GM13976 (cell line): ENCODE data around the gene HOXB7.

ENCODE experiments used
- DNase-seq: peaks from one replicate; pipeline ENCODE4 v3.0.0; 2012; ENCODE audit warnings: low spot score
- CTCF ChIP-seq: IDR thresholded peaks from 2 replicates; pipeline ENCODE4 v1.5.1; 2012; ENCODE audit warnings: borderline replicate concordance, mild to moderate bottlenecking; ENCODE audit not compliant: insufficient read depth; ENCODE audit errors: extremely low read depth, missing control alignments, control extremely low read depth
- in situ Hi-C: fragments of 300-500 bp; cut with MboI; formaldehyde crosslinking; loops from one replicate; pipeline ENCODE4 v1.12.0; 2022; ENCODE audit warnings: low sequenced_read_pairs, mixed read lengths, inconsistent platforms; ENCODE audit not compliant: unreplicated experiment

The HOXB7 gene

DNA sequence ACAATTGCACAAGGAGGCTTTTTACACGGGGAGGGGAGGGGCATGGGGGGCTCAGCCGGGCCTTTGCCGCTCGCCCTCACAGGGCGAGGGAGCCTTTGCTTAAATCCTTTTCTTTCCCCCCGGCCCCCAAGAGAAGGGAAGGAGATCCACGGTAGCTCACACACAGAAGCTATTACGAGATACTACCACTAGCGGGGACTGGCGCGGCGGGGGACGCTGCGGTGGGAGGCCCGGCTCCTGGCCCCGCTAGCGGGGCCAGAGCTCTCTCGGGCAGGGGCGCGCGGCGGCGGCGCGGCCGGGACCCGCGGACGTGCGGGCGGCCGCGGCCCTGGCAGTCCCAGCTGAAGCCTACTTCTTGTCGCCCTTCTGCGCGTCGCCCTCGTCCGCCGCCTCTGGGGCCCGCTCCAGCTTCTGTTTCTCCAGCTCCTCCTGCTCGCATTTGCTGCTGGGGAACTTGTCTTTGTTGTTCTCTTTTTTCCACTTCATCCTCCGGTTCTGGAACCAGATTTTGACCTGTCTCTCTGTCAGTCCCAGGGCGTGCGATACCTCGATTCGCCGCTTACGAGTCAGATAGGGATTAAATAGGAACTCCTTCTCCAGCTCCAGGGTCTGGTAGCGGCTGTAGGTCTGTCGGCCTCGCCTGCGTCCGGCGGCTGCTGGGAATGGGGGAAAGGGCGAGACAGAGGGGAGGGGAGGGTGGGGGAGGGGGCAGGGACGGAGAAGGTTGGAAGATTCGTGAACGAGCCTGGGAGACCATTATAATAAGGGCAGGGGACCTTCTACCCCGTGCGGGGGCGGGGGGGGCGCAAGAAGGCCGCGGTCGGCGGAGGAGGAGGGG, 2.3 kb upstream of the HOXB7 start:
- TF ChIP-seq CTCF, result no peak
- in situ Hi-C loops, result no loop called here
- peak; percentile 76 for DNase-seq

GRCh38 chr17:48612456-48612853, 1.6 kb upstream of the HOXB7 start:
- TF ChIP-seq CTCF, result no peak
- in situ Hi-C loops, result no loop called here
- DNase-seq, result no peak

DNA sequence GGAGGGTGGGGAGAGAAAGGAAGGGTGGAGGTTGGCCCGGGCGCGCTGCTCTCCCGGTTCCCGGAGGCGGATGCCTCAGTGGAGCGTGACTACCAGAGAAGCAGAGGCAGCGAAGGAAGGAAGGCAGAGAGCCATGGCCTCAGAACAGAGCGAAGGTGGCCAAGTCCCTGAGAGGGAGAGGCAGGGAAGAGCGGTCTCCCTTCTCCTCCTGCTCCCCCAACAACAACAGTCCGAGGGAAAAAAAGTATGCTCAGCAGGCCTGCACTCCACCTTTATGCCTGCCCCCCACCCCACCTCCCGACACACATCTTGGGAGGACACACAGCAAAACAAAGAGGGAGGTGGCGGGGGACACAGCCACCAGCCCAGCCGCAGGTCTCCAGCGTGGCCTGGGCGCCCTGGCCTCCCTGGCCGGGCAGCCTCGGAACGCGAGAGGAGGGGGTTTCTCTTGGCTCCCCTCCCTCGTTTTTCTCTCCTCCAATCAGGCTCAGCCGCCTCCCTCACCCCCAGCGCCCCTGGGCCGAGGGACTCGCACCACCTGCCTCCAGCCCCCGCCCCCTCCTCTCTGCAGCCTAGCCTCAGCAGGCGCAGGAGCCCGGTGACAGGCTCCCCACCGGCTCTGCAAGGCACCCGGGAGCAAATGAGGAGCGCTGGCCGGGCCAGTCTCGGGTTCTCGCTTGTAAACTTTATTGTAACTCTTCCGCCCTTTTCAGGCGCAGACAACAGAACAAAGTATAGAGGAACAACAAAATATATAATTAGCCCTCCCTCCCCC, 1.1 kb upstream of the HOXB7 start:
- DNase-seq, result no peak
- in situ Hi-C loops, result no loop called here
- no peak for TF ChIP-seq CTCF

DNA sequence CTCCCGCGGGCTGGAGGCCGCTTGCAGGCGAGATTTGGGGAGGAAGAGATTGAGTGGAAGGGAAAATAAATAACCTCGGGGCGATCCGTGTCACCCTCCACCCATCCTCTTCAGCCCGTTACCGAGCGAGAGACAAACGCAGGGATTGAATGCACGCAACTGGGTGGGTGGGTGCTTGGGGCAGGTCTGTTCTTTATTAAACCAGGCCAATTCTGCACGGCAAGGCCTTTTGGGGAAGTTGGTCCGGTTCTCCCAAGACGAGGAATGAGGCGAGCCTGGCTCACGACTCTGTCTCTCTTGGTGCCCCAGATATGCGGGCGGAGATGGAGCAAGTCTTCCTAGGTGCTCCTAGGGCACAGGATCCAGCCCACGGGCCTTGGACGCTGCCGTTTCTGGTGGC, 396 bp upstream of the HOXB7 start:
- no peak for TF ChIP-seq CTCF
- DNase-seq, result peak; percentile 63
- in situ Hi-C loops, result no loop called here

GRCh38 chr17:48609759-48610281, 997 bp downstream of the HOXB7 start:
- TF ChIP-seq CTCF, result no peak
- no peak for DNase-seq
- in situ Hi-C loops, result no loop called here

- TF ChIP-seq CTCF, result no peak
- in situ Hi-C loops, result no loop called here
- no peak for DNase-seq
Measured at GRCh38 chr17:48609033-48609432, 1.8 kb downstream of the HOXB7 start.
